ENCODE measurements around the gene RBM38.

The RBM38 gene

GRCh38 chr20:57387463-57387862, 3.7 kb upstream of the RBM38 start (continued):
- TF ChIP-seq SETDB1 (IDR thresholded peaks at IDR 0.05; ENCODE audit: insufficient read length, low read length) (no peak), ZSCAN23 (tag by site-specific recombination; IDR thresholded peaks at IDR 0.05) (no peak), ZNF155 (tag by site-specific recombination; IDR thresholded peaks at IDR 0.05) (no peak), ZNF324 (tag by site-specific recombination; IDR thresholded peaks at IDR 0.05) (no peak), GLI4 (tag by site-specific recombination; IDR thresholded peaks at IDR 0.05) (no peak), HOXC10 (CRISPR knock-in tag; IDR thresholded peaks at IDR 0.05) (no peak)
- TF ChIP-seq, protein P1, sequence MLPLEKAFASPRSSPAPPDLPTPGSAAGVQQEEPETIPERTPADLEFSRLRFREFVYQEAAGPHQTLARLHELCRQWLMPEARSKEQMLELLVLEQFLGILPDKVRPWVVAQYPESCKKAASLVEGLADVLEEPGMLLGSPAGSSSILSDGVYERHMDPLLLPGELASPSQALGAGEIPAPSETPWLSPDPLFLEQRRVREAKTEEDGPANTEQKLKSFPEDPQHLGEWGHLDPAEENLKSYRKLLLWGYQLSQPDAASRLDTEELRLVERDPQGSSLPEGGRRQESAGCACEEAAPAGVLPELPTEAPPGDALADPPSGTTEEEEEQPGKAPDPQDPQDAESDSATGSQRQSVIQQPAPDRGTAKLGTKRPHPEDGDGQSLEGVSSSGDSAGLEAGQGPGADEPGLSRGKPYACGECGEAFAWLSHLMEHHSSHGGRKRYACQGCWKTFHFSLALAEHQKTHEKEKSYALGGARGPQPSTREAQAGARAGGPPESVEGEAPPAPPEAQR (tag by site-specific recombination; IDR thresholded peaks at IDR 0.05) = no peak
- TF ChIP-seq, protein P2, sequence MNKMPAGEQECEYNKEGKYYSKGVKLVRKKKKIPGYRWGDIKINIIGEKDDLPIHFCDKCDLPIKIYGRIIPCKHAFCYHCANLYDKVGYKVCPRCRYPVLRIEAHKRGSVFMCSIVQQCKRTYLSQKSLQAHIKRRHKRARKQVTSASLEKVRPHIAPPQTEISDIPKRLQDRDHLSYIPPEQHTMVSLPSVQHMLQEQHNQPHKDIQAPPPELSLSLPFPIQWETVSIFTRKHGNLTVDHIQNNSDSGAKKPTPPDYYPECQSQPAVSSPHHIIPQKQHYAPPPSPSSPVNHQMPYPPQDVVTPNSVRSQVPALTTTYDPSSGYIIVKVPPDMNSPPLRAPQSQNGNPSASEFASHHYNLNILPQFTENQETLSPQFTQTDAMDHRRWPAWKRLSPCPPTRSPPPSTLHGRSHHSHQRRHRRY (tag by site-specific recombination; IDR thresholded peaks at IDR 0.05) = no peak
- TF ChIP-seq, protein P3, sequence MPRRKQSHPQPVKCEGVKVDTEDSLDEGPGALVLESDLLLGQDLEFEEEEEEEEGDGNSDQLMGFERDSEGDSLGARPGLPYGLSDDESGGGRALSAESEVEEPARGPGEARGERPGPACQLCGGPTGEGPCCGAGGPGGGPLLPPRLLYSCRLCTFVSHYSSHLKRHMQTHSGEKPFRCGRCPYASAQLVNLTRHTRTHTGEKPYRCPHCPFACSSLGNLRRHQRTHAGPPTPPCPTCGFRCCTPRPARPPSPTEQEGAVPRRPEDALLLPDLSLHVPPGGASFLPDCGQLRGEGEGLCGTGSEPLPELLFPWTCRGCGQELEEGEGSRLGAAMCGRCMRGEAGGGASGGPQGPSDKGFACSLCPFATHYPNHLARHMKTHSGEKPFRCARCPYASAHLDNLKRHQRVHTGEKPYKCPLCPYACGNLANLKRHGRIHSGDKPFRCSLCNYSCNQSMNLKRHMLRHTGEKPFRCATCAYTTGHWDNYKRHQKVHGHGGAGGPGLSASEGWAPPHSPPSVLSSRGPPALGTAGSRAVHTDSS (tag by site-specific recombination; IDR thresholded peaks at IDR 0.05) = no peak
- TF ChIP-seq, protein P4, sequence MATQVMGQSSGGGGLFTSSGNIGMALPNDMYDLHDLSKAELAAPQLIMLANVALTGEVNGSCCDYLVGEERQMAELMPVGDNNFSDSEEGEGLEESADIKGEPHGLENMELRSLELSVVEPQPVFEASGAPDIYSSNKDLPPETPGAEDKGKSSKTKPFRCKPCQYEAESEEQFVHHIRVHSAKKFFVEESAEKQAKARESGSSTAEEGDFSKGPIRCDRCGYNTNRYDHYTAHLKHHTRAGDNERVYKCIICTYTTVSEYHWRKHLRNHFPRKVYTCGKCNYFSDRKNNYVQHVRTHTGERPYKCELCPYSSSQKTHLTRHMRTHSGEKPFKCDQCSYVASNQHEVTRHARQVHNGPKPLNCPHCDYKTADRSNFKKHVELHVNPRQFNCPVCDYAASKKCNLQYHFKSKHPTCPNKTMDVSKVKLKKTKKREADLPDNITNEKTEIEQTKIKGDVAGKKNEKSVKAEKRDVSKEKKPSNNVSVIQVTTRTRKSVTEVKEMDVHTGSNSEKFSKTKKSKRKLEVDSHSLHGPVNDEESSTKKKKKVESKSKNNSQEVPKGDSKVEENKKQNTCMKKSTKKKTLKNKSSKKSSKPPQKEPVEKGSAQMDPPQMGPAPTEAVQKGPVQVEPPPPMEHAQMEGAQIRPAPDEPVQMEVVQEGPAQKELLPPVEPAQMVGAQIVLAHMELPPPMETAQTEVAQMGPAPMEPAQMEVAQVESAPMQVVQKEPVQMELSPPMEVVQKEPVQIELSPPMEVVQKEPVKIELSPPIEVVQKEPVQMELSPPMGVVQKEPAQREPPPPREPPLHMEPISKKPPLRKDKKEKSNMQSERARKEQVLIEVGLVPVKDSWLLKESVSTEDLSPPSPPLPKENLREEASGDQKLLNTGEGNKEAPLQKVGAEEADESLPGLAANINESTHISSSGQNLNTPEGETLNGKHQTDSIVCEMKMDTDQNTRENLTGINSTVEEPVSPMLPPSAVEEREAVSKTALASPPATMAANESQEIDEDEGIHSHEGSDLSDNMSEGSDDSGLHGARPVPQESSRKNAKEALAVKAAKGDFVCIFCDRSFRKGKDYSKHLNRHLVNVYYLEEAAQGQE (tag by site-specific recombination; IDR thresholded peaks at IDR 0.05) = no peak

- peaks cover 0 to 18% of the 10 kb centered on the region in 2 experiments; a peak in 1 of 3 replicates for H3K36me3 ChIP-seq (ENCODE audit: control insufficient read depth in 2 of 2, insufficient read depth in 1 of 2, low read length in 2 of 2)
- ChIA-PET CTCF (interaction anchor here (0.6 to 2.4 kb wide), 5 partner anchors 9 to 108 kb away, joined by 3 to 7 read pairs (median 4); no protein-coding TSS in a partner anchor), POLR2A (interaction anchor here (0.8 to 1.2 kb wide), 2 partner anchors 67 to 105 kb away, joined by 3 read pairs; no protein-coding TSS in a partner anchor)
- H3K27ac ChIP-seq (ENCODE audit: extremely low read depth, low read depth, low read length) = no peak overlapping the region
- no peaks in the 10 kb centered on the region; the same call in 1 of the 2 replicates for H3K4me1 ChIP-seq (ENCODE audit: control insufficient read depth, insufficient read depth, low read length)
- H3K4me3 ChIP-seq (ENCODE audit: low read depth, low read length) = no peak overlapping the region
- no peaks in the 10 kb centered on the region for H3K9me3 ChIP-seq (ENCODE audit: control insufficient read depth, insufficient read depth, low read depth, low read length)
- TF ChIP-seq, protein P5, sequence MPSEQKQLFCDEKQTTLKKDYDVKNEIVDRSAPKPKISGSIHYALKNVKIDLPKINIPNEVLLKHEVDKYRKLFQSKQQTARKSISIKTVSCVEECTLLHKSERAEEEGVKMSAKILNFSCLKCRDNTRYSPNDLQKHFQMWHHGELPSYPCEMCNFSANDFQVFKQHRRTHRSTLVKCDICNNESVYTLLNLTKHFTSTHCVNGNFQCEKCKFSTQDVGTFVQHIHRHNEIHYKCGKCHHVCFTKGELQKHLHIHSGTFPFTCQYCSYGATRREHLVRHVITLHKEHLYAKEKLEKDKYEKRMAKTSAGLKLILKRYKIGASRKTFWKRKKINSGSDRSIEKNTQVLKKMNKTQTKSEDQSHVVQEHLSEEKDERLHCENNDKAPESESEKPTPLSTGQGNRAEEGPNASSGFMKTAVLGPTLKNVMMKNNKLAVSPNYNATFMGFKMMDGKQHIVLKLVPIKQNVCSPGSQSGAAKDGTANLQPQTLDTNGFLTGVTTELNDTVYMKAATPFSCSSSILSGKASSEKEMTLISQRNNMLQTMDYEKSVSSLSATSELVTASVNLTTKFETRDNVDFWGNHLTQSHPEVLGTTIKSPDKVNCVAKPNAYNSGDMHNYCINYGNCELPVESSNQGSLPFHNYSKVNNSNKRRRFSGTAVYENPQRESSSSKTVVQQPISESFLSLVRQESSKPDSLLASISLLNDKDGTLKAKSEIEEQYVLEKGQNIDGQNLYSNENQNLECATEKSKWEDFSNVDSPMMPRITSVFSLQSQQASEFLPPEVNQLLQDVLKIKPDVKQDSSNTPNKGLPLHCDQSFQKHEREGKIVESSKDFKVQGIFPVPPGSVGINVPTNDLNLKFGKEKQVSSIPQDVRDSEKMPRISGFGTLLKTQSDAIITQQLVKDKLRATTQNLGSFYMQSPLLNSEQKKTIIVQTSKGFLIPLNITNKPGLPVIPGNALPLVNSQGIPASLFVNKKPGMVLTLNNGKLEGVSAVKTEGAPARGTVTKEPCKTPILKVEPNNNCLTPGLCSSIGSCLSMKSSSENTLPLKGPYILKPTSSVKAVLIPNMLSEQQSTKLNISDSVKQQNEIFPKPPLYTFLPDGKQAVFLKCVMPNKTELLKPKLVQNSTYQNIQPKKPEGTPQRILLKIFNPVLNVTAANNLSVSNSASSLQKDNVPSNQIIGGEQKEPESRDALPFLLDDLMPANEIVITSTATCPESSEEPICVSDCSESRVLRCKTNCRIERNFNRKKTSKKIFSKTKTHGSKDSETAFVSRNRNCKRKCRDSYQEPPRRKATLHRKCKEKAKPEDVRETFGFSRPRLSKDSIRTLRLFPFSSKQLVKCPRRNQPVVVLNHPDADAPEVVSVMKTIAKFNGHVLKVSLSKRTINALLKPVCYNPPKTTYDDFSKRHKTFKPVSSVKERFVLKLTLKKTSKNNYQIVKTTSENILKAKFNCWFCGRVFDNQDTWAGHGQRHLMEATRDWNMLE (tag by site-specific recombination; conservative IDR thresholded peaks at IDR 0.05; ENCODE audit: low read depth) = no peak
- TF ChIP-seq ZNF792 (tag by site-specific recombination; IDR thresholded peaks at IDR 0.05) (no peak), ZNF184 (tag by site-specific recombination; IDR thresholded peaks at IDR 0.05) (no peak), HOXD13 (CRISPR knock-in tag; IDR thresholded peaks at IDR 0.05; ENCODE audit: borderline replicate concordance) (no peak), ZNF560 (tag by site-specific recombination; IDR thresholded peaks at IDR 0.05; ENCODE audit: borderline replicate concordance) (no peak), ZNF707 (tag by site-specific recombination; IDR thresholded peaks at IDR 0.05) (no peak), SCRT2 (tag by site-specific recombination; IDR thresholded peaks at IDR 0.05) (no peak), ZNF169 (tag by site-specific recombination; IDR thresholded peaks at IDR 0.05) (no peak), ZNF692 (tag by site-specific recombination; IDR thresholded peaks at IDR 0.05) (no peak)
Observed at GRCh38 chr20:57387945-57388371, 3.2 kb upstream of the RBM38 start.
